CD4-positive, CD25-positive, alpha-beta regulatory T cell (primary cell): ENCODE data around the gene DUS3L. TPM values are rescaled to one million over a fixed set of nuclear protein-coding genes. Genes with fewer than 3 reads are reported as not detected.

ENCODE experiments used
- ATAC-seq, 2 donors: fragments of 150-1000 bp; cut with Tn5 transposase; one replicate each; pipeline ENCODE4 v1.10.0; 2021; ENCODE audit warnings: low read depth in 2 of 2, moderate number of reproducible peaks in 2 of 2, moderate library complexity in 1 of 2
- DNase-seq, 3 donors: peaks; one replicate each; pipeline versions ENCODE4 v3.0.0 to v3.0.0-alpha.2; 2012 to 2022; ENCODE audit warnings: mixed read lengths in 1 of 3
- H3K27ac ChIP-seq: one replicate; pipeline ENCODE4 v1.7.0; 2013; ENCODE audit warnings: mild to moderate bottlenecking, low read length; ENCODE audit not compliant: insufficient read depth, poor library complexity, severe bottlenecking
- H3K27me3 ChIP-seq: one replicate; pipeline ENCODE4 v1.7.0; 2013; ENCODE audit warnings: low read length; ENCODE audit not compliant: control insufficient read depth, insufficient read depth
- H3K36me3 ChIP-seq: one replicate; pipeline ENCODE4 v1.7.0; 2013; ENCODE audit warnings: mild to moderate bottlenecking, low read length, moderate library complexity; ENCODE audit not compliant: control insufficient read depth, insufficient read depth
- H3K4me1 ChIP-seq: 2 replicates; pipeline ENCODE4 v1.7.0; 2013; ENCODE audit warnings: mild to moderate bottlenecking, low read length; ENCODE audit not compliant: insufficient read depth, control insufficient read depth, poor library complexity, severe bottlenecking
- H3K4me3 ChIP-seq: one replicate; pipeline ENCODE4 v1.7.0; 2013; ENCODE audit warnings: low read depth, mild to moderate bottlenecking, low read length, moderate library complexity
- H3K9me3 ChIP-seq, 2 experiments: 1 replicate in 1 of 2; 2 replicates in 1 of 2; pipeline ENCODE4 v1.7.0; 2013; ENCODE audit warnings: low read length in 2 of 2, mild to moderate bottlenecking in 1 of 2, moderate library complexity in 1 of 2; ENCODE audit not compliant: control insufficient read depth in 2 of 2
- H3K27ac Mint-ChIP-seq, 3 donors: one replicate each; pipeline ENCODE4 v1.8.0; 2020 to 2022; ENCODE audit warnings: mild to moderate bottlenecking in 3 of 3, mixed read lengths in 3 of 3, moderate library complexity in 2 of 3
- H3K27me3 Mint-ChIP-seq: one replicate; pipeline ENCODE4 v1.8.0; 2022; ENCODE audit warnings: mild to moderate bottlenecking, mixed read lengths
- H3K36me3 Mint-ChIP-seq: one replicate; pipeline ENCODE4 v1.8.0; 2020; ENCODE audit warnings: mixed read lengths
- H3K4me1 Mint-ChIP-seq, 4 donors: one replicate each; pipeline ENCODE4 v1.8.0; 2020 to 2022; ENCODE audit warnings: mixed read lengths in 4 of 4, mild to moderate bottlenecking in 1 of 4
- H3K4me3 Mint-ChIP-seq, 4 donors: one replicate each; pipeline ENCODE4 v1.8.0; 2020 to 2022; ENCODE audit warnings: mild to moderate bottlenecking in 4 of 4, mixed read lengths in 4 of 4, moderate library complexity in 3 of 4
- H3K9me3 Mint-ChIP-seq, 7 donors: one replicate each; pipeline ENCODE4 v1.8.0; 2020 to 2022; ENCODE audit warnings: mixed read lengths in 7 of 7, mild to moderate bottlenecking in 3 of 7, moderate library complexity in 2 of 7
- polyA plus RNA-seq, 4 donors: library from polyadenylated mRNA; unstranded; fragments of 300-500 nt; fragmentation: Illumina TruSeq; gene quantifications; one replicate each; pipeline ENCODE4 v1.2.3, GENCODE V29; 2021
- total RNA-seq: library from RNA; stranded (reverse); gene quantifications from one replicate; pipeline ENCODE4 v1.2.3, GENCODE V29; 2022

The DUS3L gene
- total and polyA plus RNA-seq, 5 donors from 2014 or later = 25.4 to 129 (median 34.0) TPM

DNA sequence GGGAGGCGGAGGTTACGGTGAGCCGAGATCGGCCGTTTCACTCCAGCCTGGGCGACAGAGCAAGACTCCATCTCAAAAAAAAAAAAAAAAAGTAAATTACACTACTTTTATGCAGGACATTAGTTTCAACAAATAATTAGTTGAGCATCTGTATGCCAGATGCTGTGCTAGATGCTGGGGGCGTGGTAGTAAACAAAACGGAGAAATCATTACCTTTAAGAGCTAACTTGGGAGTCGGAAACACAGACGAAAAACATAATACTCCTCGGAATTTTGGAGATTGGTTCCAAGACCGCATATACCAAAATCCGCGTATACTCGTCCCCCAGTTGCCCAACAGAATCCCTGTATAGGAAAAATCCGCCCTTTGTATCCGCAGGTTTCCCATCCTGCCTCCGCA lies 1.3 kb upstream of the DUS3L start:
- Mint-ChIP-seq H3K27ac (no peak overlapping the region), H3K9me3 (peaks cover 0 to 1% (median 0%) of the 10 kb centered on the region in 7 donors), H3K4me3 (no peak overlapping the region), H3K36me3 (peaks cover 16% of the 10 kb centered on the region), H3K27me3 (peaks cover 11% of the 10 kb centered on the region), H3K4me1 (peaks cover 0 to 14% (median 12%) of the 10 kb centered on the region in 4 donors)
- H3K4me3 ChIP-seq = no peak overlapping the region
- no peaks in the 10 kb centered on the region for H3K9me3 ChIP-seq
- no peaks in the 10 kb centered on the region for H3K27me3 ChIP-seq
- peaks cover 21% of the 10 kb centered on the region for H3K36me3 ChIP-seq
- H3K27ac ChIP-seq = no peak overlapping the region
- ATAC-seq = no peak
- H3K4me1 ChIP-seq = peaks cover 7% of the 10 kb centered on the region
- DNase-seq = no peak

DNA sequence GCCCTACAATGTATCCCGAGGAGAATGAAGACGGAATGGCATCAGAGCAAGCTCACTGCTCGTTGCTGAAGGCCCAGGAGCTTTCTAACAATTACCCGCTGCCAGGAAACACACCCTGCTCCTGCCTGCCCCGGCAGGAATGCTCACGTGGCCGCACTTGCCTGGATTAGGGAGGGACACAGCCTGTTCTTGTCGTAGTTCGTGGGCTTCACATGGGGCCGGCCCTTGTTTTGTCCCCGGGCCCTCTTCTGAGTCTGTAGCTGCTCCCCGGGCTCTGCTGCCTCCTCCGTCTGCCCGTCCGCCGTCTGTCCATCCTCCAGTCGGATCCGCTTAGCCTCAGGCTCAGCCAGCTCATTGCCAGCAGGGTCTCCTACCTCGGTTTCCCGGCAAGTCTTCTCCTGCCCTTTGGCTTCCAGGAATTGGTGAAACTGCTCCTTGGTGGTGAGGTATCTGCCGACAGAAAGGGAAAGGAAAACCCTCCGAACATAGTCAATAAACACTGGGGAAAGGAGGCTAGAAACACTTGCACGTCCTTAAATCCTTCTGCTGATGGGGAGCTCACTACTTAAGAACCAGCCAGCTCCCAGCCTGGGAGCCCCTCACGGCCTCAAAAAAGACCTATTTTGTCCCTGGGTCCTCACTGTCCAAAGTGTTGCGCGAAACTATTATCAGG lies 941 bp downstream of the DUS3L start:
- Histone ChIP-seq H3K36me3 (peaks cover 40% of the 10 kb centered on the region), H3K9me3 (no peaks in the 10 kb centered on the region), H3K27me3 (no peaks in the 10 kb centered on the region), H3K4me3 (peak overlapping the region; percentile 72), H3K4me1 (peaks cover 7% of the 10 kb centered on the region), H3K27ac (peak overlapping the region; percentile 99)
- H3K9me3 Mint-ChIP-seq = peaks cover 0 to 1% (median 0%) of the 10 kb centered on the region in 7 donors
- DNase-seq (no peak), ATAC-seq (no peak)
- H3K4me1 Mint-ChIP-seq = peaks cover 0 to 15% (median 12%) of the 10 kb centered on the region in 4 donors
- H3K27me3 Mint-ChIP-seq = peaks cover 11% of the 10 kb centered on the region
- peak overlapping the region; percentile 94 to 100 (median 98) for H3K4me3 Mint-ChIP-seq
- H3K36me3 Mint-ChIP-seq = peaks cover 22% of the 10 kb centered on the region
- H3K27ac Mint-ChIP-seq = peak overlapping the region; percentile 99 to 100 (median 100)

DNA sequence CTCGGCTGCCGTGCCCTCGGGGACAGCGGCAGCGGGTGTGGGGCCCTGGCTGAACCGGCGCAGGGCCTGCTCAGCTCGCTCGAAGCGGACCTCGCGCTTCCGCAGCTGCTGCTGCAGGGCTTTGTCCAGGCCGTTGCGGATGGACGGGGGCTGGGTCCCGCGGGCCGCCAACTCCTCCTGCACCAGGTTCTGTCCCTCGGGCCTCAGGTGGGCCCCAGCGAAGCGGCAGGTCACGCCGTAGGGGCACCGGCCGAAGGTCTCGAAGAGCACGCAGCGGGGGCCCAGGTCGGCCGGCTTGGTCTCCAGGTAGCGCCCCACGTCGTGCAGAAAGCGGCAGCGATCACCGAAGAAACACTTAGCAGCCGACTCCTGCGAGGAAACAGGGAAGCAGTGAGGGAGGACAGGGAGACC lies 1.6 kb downstream of the DUS3L start:
- Mint-ChIP-seq H3K4me1 (peaks cover 0 to 15% (median 12%) of the 10 kb centered on the region in 4 donors), H3K36me3 (peaks cover 22% of the 10 kb centered on the region), H3K4me3 (peak overlapping the region in 2 of 4 donors; percentile 31 to 99), H3K9me3 (peaks cover 0 to 1% (median 0%) of the 10 kb centered on the region in 7 donors), H3K27ac (no peak overlapping the region), H3K27me3 (peaks cover 11% of the 10 kb centered on the region)
- DNase-seq (no peak), ATAC-seq (no peak)
- Histone ChIP-seq H3K4me3 (no peak overlapping the region), H3K27me3 (no peaks in the 10 kb centered on the region), H3K27ac (no peak overlapping the region), H3K9me3 (no peaks in the 10 kb centered on the region), H3K36me3 (peaks cover 42% of the 10 kb centered on the region), H3K4me1 (peaks cover 7% of the 10 kb centered on the region)

DNA sequence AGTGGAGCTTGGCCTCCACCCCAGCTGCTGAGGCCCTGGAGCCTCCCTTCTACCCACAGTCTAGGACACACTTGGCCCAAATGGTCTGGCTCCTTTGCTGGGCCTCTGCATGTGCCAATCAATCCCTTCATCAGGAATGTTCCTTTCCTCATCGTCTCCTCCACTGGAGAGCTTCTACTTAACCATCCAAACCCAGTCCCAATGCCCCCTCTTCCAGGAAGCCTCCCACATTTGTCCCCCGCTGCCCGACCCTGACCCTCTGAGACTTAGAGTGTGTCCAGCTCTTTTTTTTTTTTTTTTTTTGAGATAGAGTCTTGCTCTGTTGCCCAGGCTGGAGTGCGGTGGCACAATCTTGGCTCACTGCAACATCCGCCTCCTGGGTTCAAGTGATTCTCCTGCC lies 2.5 kb downstream of the DUS3L start:
- peaks cover 0 to 1% (median 0%) of the 10 kb centered on the region in 7 donors for H3K9me3 Mint-ChIP-seq
- peaks cover 7% of the 10 kb centered on the region for H3K4me1 ChIP-seq
- no peak overlapping the region for H3K4me3 ChIP-seq
- H3K27me3 Mint-ChIP-seq = peaks cover 11% of the 10 kb centered on the region
- peak overlapping the region in 1 of 4 donors; percentile 32 for H3K4me3 Mint-ChIP-seq
- H3K9me3 ChIP-seq = no peaks in the 10 kb centered on the region
- peak overlapping the region in 1 of 3 donors; percentile 76 for H3K27ac Mint-ChIP-seq
- ATAC-seq (no peak), DNase-seq (no peak)
- H3K4me1 Mint-ChIP-seq = peaks cover 0 to 15% (median 12%) of the 10 kb centered on the region in 4 donors
- no peaks in the 10 kb centered on the region for H3K27me3 ChIP-seq
- H3K36me3 Mint-ChIP-seq = peaks cover 22% of the 10 kb centered on the region
- H3K27ac ChIP-seq = no peak overlapping the region
- H3K36me3 ChIP-seq = peaks cover 42% of the 10 kb centered on the region

DNA sequence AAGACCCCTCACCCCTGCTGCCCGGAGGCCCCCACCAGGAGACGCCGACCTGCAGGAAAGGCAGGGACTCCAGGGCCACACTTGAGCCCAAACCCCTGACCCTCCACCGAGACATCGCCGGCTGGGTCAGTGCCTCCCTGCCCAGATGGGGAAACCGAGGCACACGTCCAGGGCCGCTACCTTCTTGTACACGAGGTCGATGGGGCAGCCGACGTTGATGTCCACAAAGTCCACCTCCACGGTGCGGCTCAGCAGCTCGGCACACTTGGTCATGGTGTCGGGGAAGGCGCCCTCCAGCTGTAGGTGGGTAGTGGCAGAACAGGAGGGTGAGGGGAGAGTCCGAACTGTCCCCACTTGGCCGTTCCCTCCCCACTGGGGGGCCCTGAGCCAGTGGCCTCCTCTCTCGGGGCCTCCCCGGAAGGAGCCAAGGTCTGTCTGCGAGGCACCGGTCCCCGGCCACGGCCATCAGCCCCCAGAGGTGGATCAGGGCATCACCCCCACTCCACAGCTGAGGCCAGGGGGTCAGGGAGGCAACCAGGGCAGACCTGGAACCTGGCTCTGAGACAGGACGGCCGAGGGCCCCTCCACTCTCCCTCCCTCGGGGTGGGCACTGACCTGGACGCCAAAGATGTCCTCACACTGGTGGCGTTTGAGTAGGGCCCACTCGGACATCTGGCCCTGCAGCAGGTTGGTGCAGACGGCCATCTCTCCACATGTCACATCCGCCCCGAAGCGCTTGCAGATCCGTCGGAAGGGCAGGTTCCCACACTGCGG lies 3.4 kb downstream of the DUS3L start:
- H3K4me1 ChIP-seq = peaks cover 7% of the 10 kb centered on the region
- DNase-seq = no peak
- Mint-ChIP-seq H3K4me1 (peaks cover 0 to 15% (median 12%) of the 10 kb centered on the region in 4 donors), H3K36me3 (peaks cover 22% of the 10 kb centered on the region), H3K4me3 (no peak overlapping the region), H3K9me3 (peaks cover 0 to 1% (median 0%) of the 10 kb centered on the region in 7 donors), H3K27ac (no peak overlapping the region), H3K27me3 (peaks cover 11% of the 10 kb centered on the region)
- no peak overlapping the region for H3K27ac ChIP-seq
- peaks cover 42% of the 10 kb centered on the region for H3K36me3 ChIP-seq
- H3K4me3 ChIP-seq = no peak overlapping the region
- no peak for ATAC-seq
- H3K27me3 ChIP-seq = no peaks in the 10 kb centered on the region
- no peaks in the 10 kb centered on the region for H3K9me3 ChIP-seq

DNA sequence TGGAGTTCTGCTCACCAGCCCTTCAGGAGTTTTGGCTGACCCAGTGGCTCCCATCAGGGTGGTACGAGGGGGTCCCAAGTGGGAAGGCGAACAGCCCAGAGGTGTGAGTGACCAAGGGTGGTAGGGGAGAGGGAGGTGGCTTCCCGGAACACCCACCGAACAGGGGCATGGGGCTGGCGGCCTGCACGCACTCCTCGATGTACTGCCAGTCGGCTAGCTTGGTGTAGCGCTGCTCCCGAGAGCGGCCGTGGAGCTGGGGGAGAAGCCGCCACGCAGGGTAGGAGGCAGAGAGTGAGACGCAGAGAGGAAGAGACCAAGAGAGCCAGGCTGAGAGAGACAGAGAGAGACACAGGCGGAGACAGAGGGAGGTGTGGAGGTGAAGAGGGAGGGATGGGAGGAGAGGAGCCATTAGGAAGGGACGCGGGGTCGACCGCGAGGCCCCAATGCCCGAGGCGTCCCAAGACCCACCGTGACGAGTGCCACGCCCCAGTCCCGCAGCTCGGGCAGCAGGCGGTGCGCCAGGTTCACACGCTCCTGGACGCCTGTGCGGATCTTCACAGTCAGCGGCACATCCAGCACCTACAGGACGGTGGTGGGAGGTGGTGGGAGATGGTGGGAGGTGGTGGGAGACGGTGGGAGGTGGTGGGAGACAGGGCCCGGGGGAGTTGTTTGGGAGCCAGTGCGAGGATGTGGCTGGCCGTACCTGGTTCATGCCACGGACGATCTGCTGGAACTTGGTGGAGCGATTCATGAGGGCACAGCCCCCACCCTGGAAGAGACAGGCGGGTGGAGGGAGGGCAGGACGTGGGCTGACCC lies 4.2 kb downstream of the DUS3L start:
- no peaks in the 10 kb centered on the region for H3K27me3 ChIP-seq
- H3K4me3 ChIP-seq = no peak overlapping the region
- peaks cover 42% of the 10 kb centered on the region for H3K36me3 ChIP-seq
- peaks cover 7% of the 10 kb centered on the region for H3K4me1 ChIP-seq
- peak overlapping the region in 1 of 4 donors; percentile 63 for H3K4me3 Mint-ChIP-seq
- H3K4me1 Mint-ChIP-seq = peaks cover 0 to 15% (median 12%) of the 10 kb centered on the region in 4 donors
- peaks cover 0 to 1% (median 0%) of the 10 kb centered on the region in 7 donors for H3K9me3 Mint-ChIP-seq
- no peak overlapping the region for H3K27ac ChIP-seq
- DNase-seq (no peak), ATAC-seq (no peak)
- peaks cover 11% of the 10 kb centered on the region for H3K27me3 Mint-ChIP-seq
- no peak overlapping the region for H3K27ac Mint-ChIP-seq
- H3K36me3 Mint-ChIP-seq = peaks cover 22% of the 10 kb centered on the region
- no peaks in the 10 kb centered on the region for H3K9me3 ChIP-seq

DNA sequence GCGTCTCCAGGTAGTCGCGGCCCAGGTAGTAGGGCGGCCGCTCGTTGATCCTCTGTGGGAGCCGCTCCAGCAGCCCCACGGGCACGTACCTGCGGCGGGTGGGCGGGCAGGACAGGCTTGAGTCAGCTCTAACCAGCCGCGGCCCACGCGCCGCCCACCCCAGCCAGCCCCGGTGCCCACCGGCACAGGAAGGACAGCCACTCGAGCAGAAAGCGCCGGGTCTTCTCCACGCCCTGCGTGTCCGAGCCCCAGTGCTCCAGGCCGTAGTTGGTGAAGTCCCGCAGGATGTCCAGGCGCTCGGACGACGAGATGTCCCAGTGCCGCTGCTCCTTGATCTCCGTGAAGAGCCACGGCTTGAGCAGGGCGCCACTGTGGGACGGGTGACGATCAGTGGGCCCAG lies 5.5 kb downstream of the DUS3L start:
- H3K27ac Mint-ChIP-seq = no peak overlapping the region
- DNase-seq = no peak
- Histone ChIP-seq H3K27ac (no peak overlapping the region), H3K27me3 (no peaks in the 10 kb centered on the region), H3K36me3 (peaks cover 42% of the 10 kb centered on the region), H3K4me1 (peaks cover 7% of the 10 kb centered on the region), H3K4me3 (no peak overlapping the region), H3K9me3 (no peaks in the 10 kb centered on the region)
- no peak for ATAC-seq
- H3K4me3 Mint-ChIP-seq = no peak overlapping the region
- H3K36me3 Mint-ChIP-seq = peaks cover 14% of the 10 kb centered on the region
- H3K27me3 Mint-ChIP-seq = peaks cover 2% of the 10 kb centered on the region
- no peaks in the 10 kb centered on the region for H3K9me3 Mint-ChIP-seq
- peaks cover 0 to 7% (median 6%) of the 10 kb centered on the region in 4 donors for H3K4me1 Mint-ChIP-seq
